Measurements from ENCODE around the gene TOGARAM2. TPM values are rescaled to one million over a fixed set of nuclear protein-coding genes. Genes with fewer than 3 reads are reported as not detected.

Gene TOGARAM2
- under 0.01 and 0.12 TPM in 2 replicates for total RNA-seq

GRCh38 chr2:28981016-28981441 is at the start of gene TOGARAM2:
Gene TOGARAM2 (plus strand): TSS chr2:28981298. CDS start chr2:28994835, 13,537 bp downstream.

GRCh38 chr2:29074411-29074810 is 93.3 kb downstream of the TOGARAM2 start, which contains the start of gene PCARE:
Gene PCARE (minus strand): TSS chr2:29074523. CDS start chr2:29074261, 262 bp downstream.

Other genes with a start within 250 kb of the TOGARAM2 start
- gene PPP1CB, start 229.5 kb upstream of the TOGARAM2 start, total RNA-seq = 153 and 167 TPM in 2 replicates
- 0.79 and 1.6 TPM in 2 replicates for gene SPDYA, start 170.5 kb upstream of the TOGARAM2 start, total RNA-seq
- gene TRMT61B, start 111.0 kb upstream of the TOGARAM2 start, total RNA-seq = 11.1 TPM in 2 replicates
- gene WDR43, start 86.6 kb upstream of the TOGARAM2 start, total RNA-seq = 59.9 and 68.6 TPM in 2 replicates
- gene PCARE, start 93.2 kb downstream of the TOGARAM2 start, total RNA-seq = not detected in 2 replicates
- gene CLIP4, start 134.1 kb downstream of the TOGARAM2 start, total RNA-seq = 41.2 and 45.3 TPM in 2 replicates